ENCODE data around the gene SULT2B1.
A peak's percentile ranks its signal among the peaks of the same experiment; 100 is the strongest.

SULT2B1 gene

GRCh38 chr19:48617146-48617937 is 65.4 kb downstream of the SULT2B1 start:
- DNase-seq (ENCODE audit: low read depth, low spot score) = no peak
- TF ChIP-seq ZNF274 (IDR thresholded peaks at IDR 0.05; ENCODE audit: low read depth, low read length) (no peak), SUZ12 (IDR thresholded peaks at IDR 0.05; ENCODE audit: extremely low read depth, insufficient read depth, insufficient read length) (no peak), YY1 (IDR thresholded peaks at IDR 0.05; ENCODE audit: insufficient read depth, insufficient read length) (no peak)
- Histone ChIP-seq H3K9ac (ENCODE audit: insufficient read length, low read depth) (peak overlapping the region; percentile 96), H3K4me1 (ENCODE audit: insufficient read depth, insufficient read length) (peaks cover 23% of the 10 kb centered on the region), H3K9me3 (ENCODE audit: insufficient read depth, low read length) (no peaks in the 10 kb centered on the region), H3K4me3 (ENCODE audit: insufficient read length, low read depth) (peak overlapping the region; percentile 96), H3K27me3 (ENCODE audit: insufficient read depth, insufficient read length) (no peaks in the 10 kb centered on the region), H3K36me3 (ENCODE audit: insufficient read depth, insufficient read length, low read length) (peaks cover 60% of the 10 kb centered on the region)

GRCh38 chr19:48618278-48618915 is 66.4 kb downstream of the SULT2B1 start:
- H3K4me1 ChIP-seq (ENCODE audit: insufficient read depth, insufficient read length) = peaks cover 23% of the 10 kb centered on the region
- peak overlapping the region; percentile 96 for H3K9ac ChIP-seq (ENCODE audit: insufficient read length, low read depth)
- peaks cover 54% of the 10 kb centered on the region for H3K36me3 ChIP-seq (ENCODE audit: insufficient read depth, insufficient read length, low read length)
- no peaks in the 10 kb centered on the region for H3K9me3 ChIP-seq (ENCODE audit: insufficient read depth, low read length)
- peak overlapping the region; percentile 96 for H3K4me3 ChIP-seq (ENCODE audit: insufficient read length, low read depth)
- TF ChIP-seq SUZ12 (IDR thresholded peaks at IDR 0.05; ENCODE audit: extremely low read depth, insufficient read depth, insufficient read length) (no peak), ZNF274 (IDR thresholded peaks at IDR 0.05; ENCODE audit: low read depth, low read length) (no peak), YY1 (IDR thresholded peaks at IDR 0.05; ENCODE audit: insufficient read depth, insufficient read length) (no peak)
- no peak for DNase-seq (ENCODE audit: low read depth, low spot score)
- H3K27me3 ChIP-seq (ENCODE audit: insufficient read depth, insufficient read length) = no peaks in the 10 kb centered on the region

GRCh38 chr19:48618916-48619691 is 67.1 kb downstream of the SULT2B1 start, which contains the start of the genes RPL18 and SPHK2:
TSS of gene RPL18 (minus strand) at chr19:48619178. CDS start at chr19:48619143, 35 bp downstream.
TSS of gene SPHK2 (plus strand) at chr19:48619506. CDS start at chr19:48620515, 1,009 bp downstream.
- H3K4me1 ChIP-seq (ENCODE audit: insufficient read depth, insufficient read length) = peaks cover 23% of the 10 kb centered on the region
- peak; percentile 92 for DNase-seq (ENCODE audit: low read depth, low spot score)
- no peaks in the 10 kb centered on the region for H3K27me3 ChIP-seq (ENCODE audit: insufficient read depth, insufficient read length)
- H3K9me3 ChIP-seq (ENCODE audit: insufficient read depth, low read length) = no peaks in the 10 kb centered on the region
- peaks cover 48% of the 10 kb centered on the region for H3K36me3 ChIP-seq (ENCODE audit: insufficient read depth, insufficient read length, low read length)
- TF ChIP-seq SUZ12 (IDR thresholded peaks at IDR 0.05; ENCODE audit: extremely low read depth, insufficient read depth, insufficient read length) = no peak
- TF ChIP-seq YY1 (IDR thresholded peaks at IDR 0.05; ENCODE audit: insufficient read depth, insufficient read length) = peak; percentile 14
- TF ChIP-seq ZNF274 (IDR thresholded peaks at IDR 0.05; ENCODE audit: low read depth, low read length) = no peak
- peak within 1 kb of the TSS; percentile 96 for H3K4me3 ChIP-seq (ENCODE audit: insufficient read length, low read depth)
- H3K9ac ChIP-seq (ENCODE audit: insufficient read length, low read depth) = peak within 1 kb of the TSS; percentile 96

- DNase-seq (ENCODE audit: low read depth, low spot score) = no peak
- H3K4me1 ChIP-seq (ENCODE audit: insufficient read depth, insufficient read length) = peaks cover 23% of the 10 kb centered on the region
- TF ChIP-seq YY1 (IDR thresholded peaks at IDR 0.05; ENCODE audit: insufficient read depth, insufficient read length) (no peak), ZNF274 (IDR thresholded peaks at IDR 0.05; ENCODE audit: low read depth, low read length) (no peak), SUZ12 (IDR thresholded peaks at IDR 0.05; ENCODE audit: extremely low read depth, insufficient read depth, insufficient read length) (no peak)
- no peaks in the 10 kb centered on the region for H3K9me3 ChIP-seq (ENCODE audit: insufficient read depth, low read length)
- H3K4me3 ChIP-seq (ENCODE audit: insufficient read length, low read depth) = peak overlapping the region; percentile 96
- peak overlapping the region; percentile 76 for H3K9ac ChIP-seq (ENCODE audit: insufficient read length, low read depth)
- peaks cover 42% of the 10 kb centered on the region for H3K36me3 ChIP-seq (ENCODE audit: insufficient read depth, insufficient read length, low read length)
- no peaks in the 10 kb centered on the region for H3K27me3 ChIP-seq (ENCODE audit: insufficient read depth, insufficient read length)
Observed at GRCh38 chr19:48619692-48620585, 68.0 kb downstream of the SULT2B1 start.

- no peaks in the 10 kb centered on the region for H3K9me3 ChIP-seq (ENCODE audit: insufficient read depth, low read length)
- H3K4me3 ChIP-seq (ENCODE audit: insufficient read length, low read depth) = peak overlapping the region; percentile 10
- peak overlapping the region; percentile 15 for H3K9ac ChIP-seq (ENCODE audit: insufficient read length, low read depth)
- peaks cover 17% of the 10 kb centered on the region for H3K36me3 ChIP-seq (ENCODE audit: insufficient read depth, insufficient read length, low read length)
- H3K27me3 ChIP-seq (ENCODE audit: insufficient read depth, insufficient read length) = no peaks in the 10 kb centered on the region
- no peaks in the 10 kb centered on the region for H3K4me1 ChIP-seq (ENCODE audit: insufficient read depth, insufficient read length)
- DNase-seq (ENCODE audit: low read depth, low spot score) = no peak
- TF ChIP-seq YY1 (IDR thresholded peaks at IDR 0.05; ENCODE audit: insufficient read depth, insufficient read length) (no peak), SUZ12 (IDR thresholded peaks at IDR 0.05; ENCODE audit: extremely low read depth, insufficient read depth, insufficient read length) (no peak), ZNF274 (IDR thresholded peaks at IDR 0.05; ENCODE audit: low read depth, low read length) (no peak)
Observed at GRCh38 chr19:48623556-48624066, 71.6 kb downstream of the SULT2B1 start.

GRCh38 chr19:48624067-48624594 is 72.2 kb downstream of the SULT2B1 start:
- Histone ChIP-seq H3K4me3 (ENCODE audit: insufficient read length, low read depth) (peak overlapping the region; percentile 67), H3K27me3 (ENCODE audit: insufficient read depth, insufficient read length) (no peaks in the 10 kb centered on the region), H3K9me3 (ENCODE audit: insufficient read depth, low read length) (no peaks in the 10 kb centered on the region), H3K36me3 (ENCODE audit: insufficient read depth, insufficient read length, low read length) (peaks cover 17% of the 10 kb centered on the region), H3K4me1 (ENCODE audit: insufficient read depth, insufficient read length) (no peaks in the 10 kb centered on the region), H3K9ac (ENCODE audit: insufficient read length, low read depth) (peak overlapping the region; percentile 84)
- TF ChIP-seq ZNF274 (IDR thresholded peaks at IDR 0.05; ENCODE audit: low read depth, low read length) = no peak
- TF ChIP-seq YY1 (IDR thresholded peaks at IDR 0.05; ENCODE audit: insufficient read depth, insufficient read length) = peak; percentile 97
- no peak for TF ChIP-seq SUZ12 (IDR thresholded peaks at IDR 0.05; ENCODE audit: extremely low read depth, insufficient read depth, insufficient read length)
- peak; percentile 94 for DNase-seq (ENCODE audit: low read depth, low spot score)
